ENCODE data around the gene ASB5. TPM values are rescaled to one million over a fixed set of nuclear protein-coding genes. Genes with fewer than 3 reads are reported as not detected.
A peak's percentile ranks its signal among the peaks of the same experiment; 100 is the strongest.
"Not testable (repeated sequence)": the region's sequence is repeated elsewhere in the genome, so short reads cannot be mapped to it uniquely, and the experiment has no call there.

ASB5 gene
- polyA plus RNA-seq, 3 donors, result 0.16 to 0.59 (median 0.17) TPM

- DNase-seq (ENCODE audit: extremely low read depth in 1 of 11, low read depth in 9 of 11, low spot score in 4 of 11), result no peak
These were observed 30.2 kb downstream of the ASB5 start for GRCh38 chr4:176238826-176239225.

GRCh38 chr4:176238157-176238610, 30.8 kb downstream of the ASB5 start:
- peak in 5 of 11 donors; percentile 6 to 17 (median 16) for DNase-seq (ENCODE audit: extremely low read depth in 1 of 11, low read depth in 9 of 11, low spot score in 4 of 11)

- no peak for DNase-seq (ENCODE audit: extremely low read depth in 1 of 11, low read depth in 9 of 11, low spot score in 4 of 11)
These were observed 32.1 kb downstream of the ASB5 start for GRCh38 chr4:176236946-176237345.

GRCh38 chr4:176230836-176231235, 38.2 kb downstream of the ASB5 start:
- DNase-seq (ENCODE audit: extremely low read depth in 1 of 11, low read depth in 9 of 11, low spot score in 4 of 11), result no peak

- no peak for DNase-seq (ENCODE audit: extremely low read depth in 1 of 11, low read depth in 9 of 11, low spot score in 4 of 11)
These were observed 39.4 kb downstream of the ASB5 start for GRCh38 chr4:176229645-176230044.

GRCh38 chr4:176226736-176227135, 42.3 kb downstream of the ASB5 start:
- DNase-seq (ENCODE audit: extremely low read depth in 1 of 11, low read depth in 9 of 11, low spot score in 4 of 11), result no peak

- DNase-seq (ENCODE audit: extremely low read depth in 1 of 11, low read depth in 9 of 11, low spot score in 4 of 11), result no peak
These were observed 45.5 kb downstream of the ASB5 start for GRCh38 chr4:176223561-176223960.

- no peak for DNase-seq (ENCODE audit: extremely low read depth in 1 of 11, low read depth in 9 of 11, low spot score in 4 of 11)
These were observed 46.9 kb downstream of the ASB5 start for GRCh38 chr4:176222149-176222548.

- no peak for DNase-seq (ENCODE audit: extremely low read depth in 1 of 11, low read depth in 9 of 11, low spot score in 4 of 11)
These were observed 51.5 kb downstream of the ASB5 start for GRCh38 chr4:176217510-176217909.

GRCh38 chr4:176212351-176212750, 56.7 kb downstream of the ASB5 start:
- not testable (repeated sequence) for DNase-seq (ENCODE audit: extremely low read depth in 1 of 11, low read depth in 9 of 11, low spot score in 4 of 11)

- DNase-seq (ENCODE audit: extremely low read depth in 1 of 11, low read depth in 9 of 11, low spot score in 4 of 11), result no peak
These were observed 58.3 kb downstream of the ASB5 start for GRCh38 chr4:176210579-176211296.

GRCh38 chr4:176210101-176210500, 58.9 kb downstream of the ASB5 start:
- DNase-seq (ENCODE audit: extremely low read depth in 1 of 11, low read depth in 9 of 11, low spot score in 4 of 11), result no peak

- DNase-seq (ENCODE audit: extremely low read depth in 1 of 11, low read depth in 9 of 11, low spot score in 4 of 11), result no peak
These were observed 59.5 kb downstream of the ASB5 start for GRCh38 chr4:176209535-176209934.

GRCh38 chr4:176207839-176208238, 61.2 kb downstream of the ASB5 start:
- no peak for DNase-seq (ENCODE audit: extremely low read depth in 1 of 11, low read depth in 9 of 11, low spot score in 4 of 11)

GRCh38 chr4:176205299-176205698, 63.7 kb downstream of the ASB5 start:
- no peak for DNase-seq (ENCODE audit: extremely low read depth in 1 of 11, low read depth in 9 of 11, low spot score in 4 of 11)

GRCh38 chr4:176198316-176198903, 70.6 kb downstream of the ASB5 start:
- DNase-seq (ENCODE audit: extremely low read depth in 1 of 11, low read depth in 9 of 11, low spot score in 4 of 11), result no peak

GRCh38 chr4:176195184-176195978, 73.6 kb downstream of the ASB5 start, which contains the start of gene SPATA4:
TSS of gene SPATA4 (minus strand) at chr4:176195585. CDS start at chr4:176195562, 23 bp downstream.
- peak; percentile 73 to 90 (median 85) for DNase-seq (ENCODE audit: extremely low read depth in 1 of 11, low read depth in 9 of 11, low spot score in 4 of 11)

GRCh38 chr4:176193938-176194337, 75.1 kb downstream of the ASB5 start:
- no peak for DNase-seq (ENCODE audit: extremely low read depth in 1 of 11, low read depth in 9 of 11, low spot score in 4 of 11)

GRCh38 chr4:176193126-176193525, 75.9 kb downstream of the ASB5 start:
- DNase-seq (ENCODE audit: extremely low read depth in 1 of 11, low read depth in 9 of 11, low spot score in 4 of 11), result no peak

GRCh38 chr4:176191974-176192373, 77.0 kb downstream of the ASB5 start:
- DNase-seq (ENCODE audit: extremely low read depth in 1 of 11, low read depth in 9 of 11, low spot score in 4 of 11), result no peak

Measured in renal cortex interstitium (tissue), 11 donors.